NCI-H748 (cell line): ENCODE data around the gene ANKRD1.

Source experiments
- DNase-seq: peaks from one replicate; lab custom pipeline; 2025; ENCODE audit not compliant: unreplicated experiment; lab: John Stamatoyannopoulos, UW

ANKRD1 gene

DNA sequence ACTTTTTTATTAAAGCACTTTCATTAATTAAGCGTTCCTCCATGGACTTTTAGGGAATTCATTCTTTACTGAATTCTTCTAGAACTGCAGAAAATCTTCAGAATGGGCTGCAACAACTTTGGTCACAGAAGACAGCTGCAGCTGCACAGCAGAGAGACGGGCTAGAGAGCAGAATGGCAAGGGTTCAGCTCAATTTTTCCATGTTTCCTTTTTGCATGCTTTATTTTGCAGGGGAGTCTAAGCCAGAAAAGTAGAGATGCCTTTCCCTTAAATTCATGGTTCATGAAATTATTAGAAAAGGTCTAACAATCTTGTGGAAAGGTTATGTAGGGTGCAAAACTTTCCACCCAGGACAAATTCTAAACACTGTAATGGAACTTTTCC is 15.4 kb upstream of the ANKRD1 start:
- no peak for DNase-seq

DNA sequence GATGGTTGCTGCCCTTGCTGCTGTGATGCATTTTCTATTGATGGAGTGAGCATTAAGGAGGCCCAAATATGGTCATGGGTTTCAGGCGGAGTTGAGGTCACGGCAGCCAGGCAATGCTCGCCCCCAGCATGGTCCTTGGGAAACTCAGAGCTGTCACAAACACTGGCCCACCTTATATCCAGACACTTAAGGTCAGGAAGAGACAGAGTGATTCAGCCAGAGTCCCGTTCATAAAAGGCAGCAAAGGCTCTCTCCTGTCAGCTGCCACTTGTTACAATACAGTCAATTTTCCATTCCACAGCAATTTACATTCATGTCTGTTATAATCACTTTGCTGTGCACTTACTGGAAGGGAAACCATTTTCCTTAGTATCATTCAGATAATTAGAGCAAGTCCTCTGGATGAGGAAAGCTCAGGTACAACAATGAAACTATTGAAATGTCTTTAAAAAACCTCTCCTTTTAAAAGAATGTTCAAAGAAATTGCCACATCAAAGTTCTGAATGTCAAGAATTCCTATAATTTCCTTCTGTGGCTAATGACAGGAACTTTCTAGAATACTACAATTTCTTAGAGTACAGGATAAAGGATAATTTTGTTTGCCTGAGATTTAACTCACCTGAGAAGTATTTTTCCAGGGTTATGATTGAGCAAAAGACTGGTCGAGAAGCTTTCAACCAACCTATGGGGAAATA is 14.8 kb upstream of the ANKRD1 start:
- DNase-seq = no peak

DNA sequence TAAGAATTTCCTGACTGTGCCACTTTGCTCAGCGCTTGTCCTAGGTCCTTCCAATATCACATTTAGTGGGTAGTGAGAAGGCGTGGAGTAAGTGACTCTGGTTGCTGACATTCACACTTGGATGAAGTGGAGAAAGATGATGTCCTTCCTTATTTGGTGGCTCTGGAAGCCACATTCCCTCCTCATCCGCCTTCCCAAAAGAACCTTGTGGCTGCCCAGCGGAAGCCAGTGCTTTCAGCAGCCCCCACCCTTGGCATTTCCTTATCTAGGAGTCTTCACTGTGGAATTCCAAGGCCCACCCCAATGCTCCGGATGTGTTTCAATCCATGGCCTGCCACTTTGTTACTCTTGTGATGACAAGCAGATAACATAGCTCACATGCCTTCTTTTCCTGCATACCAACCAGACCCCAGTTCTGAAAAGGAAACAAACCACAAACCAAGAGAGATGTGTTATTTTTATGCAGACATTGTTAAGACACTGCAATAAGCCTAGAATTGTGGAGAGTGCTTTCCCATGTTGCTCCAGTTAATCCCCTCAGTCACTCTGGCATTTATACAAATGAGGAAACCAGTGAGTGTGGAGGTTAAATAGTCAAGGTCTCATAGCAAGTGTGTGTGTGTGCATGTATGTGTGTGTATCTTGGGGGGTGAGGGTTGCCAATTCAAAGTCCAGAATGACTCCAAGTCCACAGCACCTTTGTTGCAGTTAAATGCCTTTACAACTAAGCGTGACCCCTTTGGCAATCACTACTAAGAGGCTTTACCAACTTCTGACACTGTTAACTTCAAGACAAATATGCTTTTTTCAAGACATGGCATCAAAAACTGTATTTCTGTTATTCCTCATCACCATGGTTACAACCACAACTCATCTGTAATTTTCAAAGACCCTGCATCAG is 10.3 kb upstream of the ANKRD1 start:
- no peak for DNase-seq

DNA sequence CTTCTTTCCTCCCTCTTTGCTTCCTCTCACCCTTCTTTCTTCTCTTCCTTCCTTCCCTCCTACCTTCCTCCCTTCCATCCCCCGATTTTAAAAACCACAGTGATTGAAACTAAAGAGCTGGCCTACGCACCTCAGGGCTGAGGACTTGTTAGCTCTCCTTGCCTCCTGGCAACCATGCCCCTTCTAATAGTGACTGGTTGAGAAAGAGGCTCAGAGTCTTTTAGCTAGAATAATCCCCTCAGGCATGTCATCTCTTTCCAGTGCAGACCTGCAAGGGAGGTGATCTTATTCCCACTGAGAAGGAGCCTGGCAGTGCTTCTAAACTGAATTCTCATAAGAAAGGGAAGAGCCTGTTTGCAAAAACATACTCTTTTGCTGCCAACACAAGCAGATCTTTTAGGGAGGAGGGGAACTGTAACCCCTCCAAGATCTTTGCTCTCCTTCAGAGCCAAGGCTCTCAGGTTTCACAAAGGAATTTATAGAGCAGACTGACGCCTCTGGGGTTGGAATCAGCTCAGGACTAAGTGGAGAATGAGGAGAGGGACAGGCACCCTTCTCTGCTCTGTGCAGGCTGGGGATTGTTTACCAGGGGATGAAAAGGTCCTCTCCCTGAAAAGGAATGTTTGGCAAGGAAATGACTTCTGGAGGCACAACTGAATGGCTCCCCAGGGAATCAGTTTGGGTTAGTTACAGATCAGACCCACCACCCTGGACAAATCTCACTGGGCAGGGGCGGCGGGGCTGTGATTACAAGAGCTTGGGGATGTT is 9.4 kb upstream of the ANKRD1 start:
- no peak for DNase-seq

DNA sequence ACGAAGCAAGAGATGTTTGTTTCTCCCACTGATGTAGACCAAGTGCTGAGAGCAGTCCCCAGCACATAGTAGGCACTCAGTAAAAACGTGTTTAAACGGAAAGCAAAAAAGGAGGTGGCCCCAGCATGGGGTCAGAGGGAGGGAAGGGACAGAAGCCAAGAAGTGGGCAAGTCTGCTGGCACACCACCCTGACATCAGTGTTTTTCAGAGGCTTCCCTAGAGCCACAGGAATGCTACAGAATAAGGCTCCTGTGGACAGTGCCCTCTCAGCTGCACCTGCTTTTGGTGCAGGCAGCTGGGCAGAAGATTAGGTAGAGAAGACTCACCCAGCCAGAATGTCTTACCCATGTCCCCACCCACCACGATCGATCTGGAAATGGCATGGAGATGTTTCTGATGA is 8.3 kb upstream of the ANKRD1 start:
- DNase-seq = no peak

DNA sequence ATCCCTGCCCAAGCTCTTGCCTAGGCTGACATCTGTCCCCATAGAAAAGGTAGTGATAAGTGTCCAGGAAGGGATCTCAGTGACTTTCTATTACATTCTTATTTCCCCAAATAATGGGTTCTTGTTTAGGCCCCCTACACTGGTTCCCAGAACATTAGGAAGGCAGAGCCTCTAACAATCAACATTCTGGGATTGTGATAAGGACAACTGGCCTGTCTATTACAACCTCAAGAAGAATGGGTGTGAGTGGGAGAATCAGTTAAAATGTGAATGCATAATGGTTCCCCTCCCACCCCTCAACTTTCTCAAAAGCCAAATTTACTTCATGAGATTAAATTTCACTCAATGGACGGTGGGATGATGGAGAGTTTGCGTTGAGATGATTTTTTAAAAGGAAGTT is 6.4 kb upstream of the ANKRD1 start:
- no peak for DNase-seq

DNA sequence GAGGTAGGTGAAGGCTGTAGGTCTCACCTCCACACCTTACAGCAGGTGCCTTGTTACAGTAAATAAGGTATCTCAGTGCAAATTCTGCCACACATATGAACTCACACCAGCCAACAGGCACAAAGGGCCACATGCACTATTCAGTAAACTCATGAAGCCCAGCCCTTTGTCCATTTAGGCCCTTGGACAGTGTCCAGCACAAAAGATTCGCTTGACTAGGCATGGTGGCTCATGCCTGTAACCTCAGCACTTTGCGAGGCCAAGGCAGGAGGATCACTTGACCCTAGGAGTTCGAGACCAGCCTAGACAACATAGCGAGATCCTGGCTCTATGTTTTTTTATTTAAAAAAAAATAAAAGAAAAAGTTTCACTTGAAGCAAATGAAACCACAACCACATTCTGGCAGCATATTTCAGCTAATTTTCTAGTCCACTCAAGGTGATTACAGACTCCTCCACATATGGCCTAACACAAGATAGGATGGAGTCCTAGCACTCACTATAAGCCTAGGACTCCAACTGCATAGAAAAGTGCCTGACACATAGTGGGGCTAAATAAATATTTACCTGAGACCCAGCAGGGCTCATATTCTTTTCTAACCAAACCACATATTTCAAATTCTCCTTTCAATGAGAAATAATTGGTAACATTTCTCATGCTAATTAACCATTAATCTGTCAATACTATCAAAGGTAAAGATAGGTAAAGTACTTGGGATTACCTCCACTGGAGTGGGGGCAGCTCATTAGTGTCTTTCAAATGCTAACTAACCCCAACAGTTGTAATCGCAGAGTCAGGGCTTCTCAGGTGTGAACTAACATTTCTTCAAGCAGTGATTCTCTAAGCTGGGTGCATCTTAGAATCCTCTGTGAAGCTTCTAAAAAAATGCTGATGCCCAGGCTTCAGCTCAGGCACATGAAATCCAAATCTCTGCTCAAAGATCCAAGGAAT is 4.5 kb upstream of the ANKRD1 start:
- no peak for DNase-seq

DNA sequence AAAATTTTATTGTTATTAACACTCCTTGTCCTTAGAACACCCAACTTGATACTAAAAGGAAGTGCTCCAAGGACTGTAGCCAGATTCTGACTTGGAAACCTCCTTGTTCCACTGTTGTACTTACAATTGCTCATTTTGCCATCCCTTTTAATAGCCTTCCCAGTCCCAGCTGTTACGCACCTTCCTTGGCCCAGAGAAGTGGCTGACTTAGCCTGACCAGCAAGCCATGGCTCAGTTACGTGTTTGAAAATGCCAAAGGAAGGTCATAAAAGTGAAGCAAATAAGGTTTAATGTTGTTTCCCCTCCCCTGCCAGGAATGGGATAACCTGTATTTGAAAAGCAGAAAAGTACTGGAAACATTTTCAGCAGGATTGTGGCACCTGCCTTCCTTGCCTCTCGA is 3.7 kb upstream of the ANKRD1 start:
- no peak for DNase-seq

DNA sequence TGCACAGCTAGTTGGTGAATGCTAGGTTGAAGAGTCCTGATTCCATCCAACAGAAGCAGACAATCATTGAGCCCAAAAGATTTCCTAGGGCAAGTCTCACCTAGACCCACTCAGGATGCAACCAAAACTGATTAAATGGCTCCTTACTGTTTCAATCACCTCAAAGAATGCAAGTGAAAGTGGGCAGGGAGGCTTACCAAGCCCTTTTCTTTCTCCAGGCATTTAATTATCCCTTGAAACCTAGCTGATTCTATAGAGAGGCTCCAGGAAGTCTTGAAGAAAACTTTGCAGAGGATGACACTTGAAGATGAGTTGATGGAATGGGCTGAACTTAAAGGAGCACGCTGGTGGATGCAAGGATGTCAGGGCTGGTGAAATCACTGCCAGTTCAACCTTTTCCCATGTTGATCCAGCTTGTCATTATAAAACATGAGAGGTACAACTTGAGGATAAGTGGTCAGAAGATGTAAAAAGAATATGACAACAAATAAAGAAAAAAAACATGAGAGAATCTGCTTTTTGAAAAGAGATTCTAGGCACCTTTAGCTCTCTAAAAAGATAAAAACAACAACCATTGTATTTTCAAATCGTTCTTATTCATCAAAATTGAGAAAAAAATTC is 2.3 kb upstream of the ANKRD1 start:
- DNase-seq = no peak

DNA sequence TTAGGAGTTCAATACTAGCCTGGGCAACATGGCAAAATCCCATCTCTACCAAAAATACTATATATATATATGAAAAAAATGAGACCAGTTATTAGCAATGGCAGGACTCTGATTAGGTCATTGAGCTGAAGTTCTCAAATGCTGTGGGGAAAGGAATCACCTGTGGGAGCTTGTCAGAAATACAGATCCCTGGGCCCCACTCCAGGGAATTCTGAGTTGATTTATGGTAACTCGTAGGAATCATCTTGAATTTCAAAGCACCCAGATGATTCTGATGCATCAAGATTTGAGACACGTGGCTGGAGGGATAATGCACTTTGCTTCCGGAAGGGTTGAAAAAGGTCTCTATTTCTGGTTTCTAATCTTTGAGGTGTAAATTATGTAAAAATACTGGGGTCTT is 1.0 kb upstream of the ANKRD1 start:
- no peak for DNase-seq

DNA sequence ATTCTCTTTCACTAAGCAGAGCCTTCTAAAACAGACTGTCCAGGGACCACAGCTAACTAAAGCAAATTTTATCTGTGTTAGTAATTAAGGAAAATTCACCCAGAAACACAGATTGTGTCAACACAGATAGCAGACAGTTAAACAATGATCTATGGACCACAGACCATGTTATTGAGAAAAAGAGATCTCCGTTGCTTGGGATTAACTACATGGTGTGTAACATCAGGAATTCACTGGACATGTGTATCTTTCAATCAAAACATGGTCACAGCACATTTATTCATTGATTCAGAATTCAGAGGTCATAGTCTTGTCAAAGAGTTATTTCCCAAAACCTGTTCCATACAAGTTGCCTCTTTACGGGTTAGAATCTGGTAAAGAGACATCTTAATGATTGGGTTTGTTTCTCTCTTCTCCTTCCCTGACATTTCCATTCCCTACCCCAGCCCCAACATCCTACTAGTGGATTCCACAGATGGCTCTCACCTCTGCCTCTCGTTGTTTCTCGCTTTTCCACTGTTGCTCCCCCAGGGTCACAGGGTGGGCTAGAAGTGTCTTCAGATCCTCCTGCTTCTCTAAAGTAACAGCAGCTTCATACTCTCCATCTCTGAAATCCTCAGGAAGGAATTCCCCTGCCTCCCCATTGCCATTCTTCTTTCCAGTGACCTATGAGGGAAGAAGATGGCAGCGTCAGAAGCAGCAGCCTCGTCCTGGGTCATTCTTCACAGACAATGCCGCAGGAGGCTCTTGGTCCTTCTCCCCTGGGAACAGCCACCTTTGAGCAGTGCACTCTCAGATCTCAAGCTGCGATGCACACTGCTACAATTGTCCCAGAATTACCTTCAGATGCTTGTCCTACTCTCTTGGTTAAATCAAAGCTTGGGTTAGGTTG is 958 bp downstream of the ANKRD1 start:
- DNase-seq = no peak

DNA sequence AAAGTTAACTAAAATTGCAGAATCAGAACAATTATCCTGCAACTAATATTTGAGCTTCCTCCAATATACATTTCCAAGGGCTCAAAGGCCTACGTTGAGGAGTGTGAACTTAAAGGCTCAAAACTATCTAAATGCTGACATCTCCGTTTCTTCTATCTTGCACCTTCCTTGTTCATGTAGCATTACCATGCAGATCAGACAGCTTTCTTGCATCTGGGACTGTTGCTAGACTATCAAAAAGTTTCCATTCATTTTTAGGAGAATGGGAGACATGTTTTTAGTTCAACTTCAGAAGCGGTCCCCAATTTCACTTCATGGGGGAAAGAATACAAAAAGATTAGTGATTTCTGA is 2.9 kb downstream of the ANKRD1 start:
- no peak for DNase-seq

DNA sequence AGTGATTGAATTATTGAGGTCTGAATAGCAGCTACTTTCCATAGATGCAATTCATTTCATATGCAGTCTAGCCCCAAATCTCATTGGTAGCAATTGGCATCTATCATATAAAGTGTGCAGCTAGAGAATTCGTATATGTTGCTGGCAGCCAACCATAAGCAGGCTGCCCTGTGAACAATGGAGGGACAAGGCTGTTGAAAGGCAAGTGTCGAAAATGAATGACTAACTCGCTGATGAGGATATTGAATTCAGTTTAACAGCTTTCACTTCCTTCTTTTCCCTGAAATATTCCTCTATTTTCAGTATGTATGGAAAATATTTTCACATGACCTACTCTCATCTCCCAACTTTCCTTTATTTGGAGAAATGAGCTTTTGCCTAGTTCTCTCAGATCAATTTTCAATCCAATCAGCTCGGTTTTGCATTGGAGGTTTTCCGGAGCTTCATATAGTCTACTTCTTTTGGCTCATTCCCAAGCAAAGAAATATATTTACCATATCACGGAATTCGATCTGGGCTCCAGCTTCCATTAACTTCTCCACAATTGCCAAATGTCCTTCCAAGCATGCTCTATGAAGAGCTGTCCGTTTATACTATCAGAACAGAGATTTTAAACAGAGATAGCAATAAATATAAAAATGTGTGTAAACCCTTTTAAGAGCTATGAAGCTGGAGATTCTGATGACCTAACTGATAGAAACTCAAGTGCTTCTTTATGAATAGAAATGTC is 3.5 kb downstream of the ANKRD1 start:
- no peak for DNase-seq

DNA sequence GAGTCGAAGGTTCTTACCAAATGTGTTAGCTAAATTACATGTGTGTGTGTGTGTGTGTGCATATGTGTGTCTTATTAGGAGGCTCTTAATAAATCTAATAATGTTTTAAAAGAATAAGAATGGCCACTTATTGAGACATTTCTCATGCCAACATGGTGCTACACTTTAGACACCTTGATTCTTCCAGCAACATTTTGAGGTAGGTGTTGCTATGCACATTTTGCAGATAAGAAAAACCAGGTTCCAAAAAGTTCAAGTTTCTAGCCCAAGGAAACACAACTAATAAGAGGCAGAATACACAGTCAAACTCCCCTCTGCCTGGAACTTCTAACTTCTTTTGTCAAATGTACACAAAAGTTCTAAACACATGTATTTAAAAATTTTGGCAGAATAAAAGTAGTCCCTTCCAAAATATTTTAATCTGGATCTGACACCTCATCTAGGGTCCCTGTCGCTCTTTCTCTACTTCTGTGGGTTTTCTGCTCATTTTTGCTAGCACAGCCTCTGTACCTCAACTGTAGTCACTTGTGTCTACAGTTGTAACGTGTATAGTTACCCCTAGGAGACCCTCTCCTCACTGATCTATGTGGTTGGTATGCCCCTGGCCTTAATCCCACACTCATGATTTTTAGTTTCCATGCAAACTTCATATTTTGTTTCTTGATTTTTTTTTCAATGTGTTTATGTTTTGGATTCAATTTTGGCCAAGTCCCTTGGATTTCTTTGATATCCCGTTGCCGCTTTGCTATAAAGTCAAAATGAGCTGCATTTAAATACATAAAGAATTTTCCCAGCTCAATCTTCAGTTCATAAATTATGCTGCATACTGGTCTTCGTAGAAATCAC is 4.3 kb downstream of the ANKRD1 start:
- DNase-seq = no peak

DNA sequence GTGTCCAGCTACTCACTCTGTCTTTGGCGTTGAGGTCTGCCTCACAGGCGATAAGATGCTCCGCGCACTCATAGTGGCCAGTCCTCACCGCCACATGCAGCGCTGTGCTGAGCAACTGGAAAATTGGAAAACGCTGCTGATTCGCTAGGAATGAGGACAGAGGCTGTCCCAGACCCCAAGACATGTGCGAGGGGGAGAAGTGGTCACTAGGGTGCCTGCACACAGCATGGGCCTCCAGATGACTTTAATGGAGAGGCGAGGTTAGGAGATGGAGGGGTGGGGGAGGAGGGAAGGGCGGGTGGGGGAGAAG is 5.2 kb downstream of the ANKRD1 start:
- DNase-seq = no peak

DNA sequence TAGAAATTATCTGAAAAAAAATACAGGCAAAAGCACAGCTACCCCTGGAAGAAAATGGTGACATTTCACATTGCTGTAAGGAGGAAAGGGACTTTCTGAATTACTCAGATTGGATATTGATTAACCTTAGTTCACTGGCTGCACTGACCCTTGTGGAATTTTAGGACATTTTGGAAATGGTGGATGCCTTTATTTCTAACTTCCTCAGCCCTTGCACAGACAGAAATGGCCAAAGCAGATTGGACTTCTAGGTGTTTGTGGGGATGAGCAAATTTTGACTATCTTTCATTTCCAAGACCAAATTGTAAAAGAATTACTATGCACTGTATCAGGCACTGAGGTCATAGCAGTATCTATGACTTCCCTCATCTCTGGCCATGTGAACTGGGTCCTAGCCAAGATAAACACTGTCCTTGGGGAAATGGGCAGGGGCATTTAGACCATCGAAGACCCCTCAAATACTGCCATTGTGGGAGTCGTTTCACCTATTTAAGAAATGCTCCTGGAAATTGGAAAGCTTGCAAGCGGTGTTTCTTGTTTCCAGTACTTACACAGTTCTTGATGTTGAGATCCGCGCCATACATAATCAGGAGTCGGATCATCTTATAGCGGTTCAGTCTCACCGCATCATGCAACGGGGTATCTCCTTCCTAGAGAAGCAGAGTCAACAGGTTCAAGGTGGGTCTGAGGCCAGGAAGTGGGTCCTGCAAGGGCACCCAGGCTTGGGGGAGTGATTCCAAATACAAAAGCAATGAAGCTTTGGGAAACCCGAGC is 5.7 kb downstream of the ANKRD1 start:
- no peak for DNase-seq

DNA sequence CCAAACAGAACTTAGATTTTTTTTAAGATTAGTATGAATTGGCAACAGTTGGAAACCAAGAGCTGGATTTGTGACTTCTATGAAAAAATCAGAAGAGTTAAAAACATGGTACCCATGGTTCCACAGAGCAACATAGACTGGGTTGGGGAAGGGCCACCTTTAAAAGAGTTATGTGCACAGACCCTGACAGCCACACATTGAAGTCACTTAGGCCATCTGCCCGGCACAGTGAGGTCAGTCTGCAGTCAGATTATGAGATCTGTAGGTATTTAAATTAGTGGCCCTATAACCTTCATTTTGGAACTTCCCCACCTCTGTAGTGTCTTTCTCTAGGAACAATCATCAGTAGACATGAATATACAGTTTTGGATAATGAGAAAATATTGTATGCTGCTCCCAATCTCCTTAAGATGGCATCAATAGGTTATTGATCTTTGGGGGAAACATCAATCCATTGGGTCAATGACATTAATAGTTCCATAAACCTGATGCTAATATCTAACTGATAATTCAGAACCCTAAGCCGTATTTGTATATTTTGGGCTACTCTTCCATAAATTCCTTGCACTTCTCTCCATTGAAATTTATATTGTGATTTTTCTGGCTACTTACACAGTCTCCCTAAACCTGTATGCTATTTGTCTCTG is 7.0 kb downstream of the ANKRD1 start:
- no peak for DNase-seq
